IMR-90 (cell line): ENCODE measurements around the gene TMEM245. TPM values are rescaled to one million over a fixed set of nuclear protein-coding genes. Genes with fewer than 3 reads are reported as not detected.

ENCODE experiments used
- ATAC-seq: fragments of 200-7000 bp; cut with Tn5 transposase; 2 replicates; pipeline ENCODE4 v1.9.1; 2020; ENCODE audit warnings: low read depth, mild to moderate bottlenecking, moderate library complexity
- BruUV-seq: library from RNA; stranded (reverse); fragments of 400-500 nt; replicated peaks from 2 replicates; lab custom pipeline; 2021; lab: Mats Ljungman, UMichigan
- CTCF ChIA-PET: fragments of 300-600 bp; formaldehyde crosslinking; extraction: SDS; loops from one replicate; lab custom pipeline; 2021; ENCODE audit warnings: antibody characterized with exemption; lab: Yijun Ruan, JAX
- POLR2A ChIA-PET: fragments of 300-600 bp; sonication (Branson Sonifier 250); formaldehyde crosslinking; loops from one replicate; lab custom pipeline; 2022; ENCODE audit warnings: antibody characterized with exemption; ENCODE audit not compliant: unreplicated experiment; lab: Charles Lee
- DNase-seq: peaks from one replicate; pipeline ENCODE4 v3.0.0; 2013
- H2AFZ ChIP-seq: replicated peaks from 2 replicates; pipeline ENCODE3; 2013; ENCODE audit warnings: low read length, mild to moderate bottlenecking; ENCODE audit not compliant: poor library complexity
- H2AK5ac ChIP-seq: 2 replicates; pipeline ENCODE4 v1.6.1; 2013; ENCODE audit warnings: low read depth, low read length, inconsistent platforms
- H2AK9ac ChIP-seq: replicated peaks from 2 replicates; pipeline ENCODE3; 2013; ENCODE audit warnings: mild to moderate bottlenecking, low read depth, low read length, moderate library complexity; ENCODE audit not compliant: poor library complexity
- H2BK120ac ChIP-seq: 2 replicates; pipeline ENCODE4 v1.6.1; 2013; ENCODE audit warnings: low read depth, low read length, inconsistent platforms
- H2BK15ac ChIP-seq: 3 replicates; pipeline ENCODE4 v1.6.1; 2013; ENCODE audit warnings: low read depth, low read length, inconsistent platforms
- H2BK20ac ChIP-seq: 2 replicates; pipeline ENCODE4 v1.6.1; 2013; ENCODE audit warnings: low read depth, mild to moderate bottlenecking, inconsistent platforms, low read length, moderate library complexity
- H2BK5ac ChIP-seq: 2 replicates; pipeline ENCODE4 v1.6.1; 2013; ENCODE audit warnings: mild to moderate bottlenecking, low read depth, low read length, inconsistent platforms; ENCODE audit not compliant: poor library complexity, severe bottlenecking
- H3K14ac ChIP-seq: replicated peaks from 2 replicates; pipeline ENCODE4 v1.6.1; 2013; ENCODE audit warnings: low read depth, low read length, inconsistent platforms
- H3K18ac ChIP-seq: 2 replicates; pipeline ENCODE4 v1.6.1; 2013; ENCODE audit warnings: low read depth, low read length, control low read depth
- H3K23ac ChIP-seq: 2 replicates; pipeline ENCODE4 v1.6.1; 2013; ENCODE audit warnings: low read depth, low read length, inconsistent platforms
- H3K27ac ChIP-seq: 2 replicates; pipeline ENCODE4 v1.5.1; 2013; ENCODE audit warnings: mild to moderate bottlenecking, control low read depth, low read length; ENCODE audit not compliant: insufficient read depth
- H3K27me3 ChIP-seq: 2 replicates; pipeline ENCODE4 v1.6.1; 2013; ENCODE audit warnings: low read length; ENCODE audit not compliant: control insufficient read depth, insufficient read depth
- H3K36me3 ChIP-seq: 2 replicates; pipeline ENCODE4 v1.6.1; 2013; ENCODE audit warnings: low read length, mixed read lengths; ENCODE audit not compliant: control insufficient read depth, insufficient read depth
- H3K4ac ChIP-seq: 2 replicates; pipeline ENCODE4 v1.6.1; 2013; ENCODE audit warnings: low read depth, low read length, inconsistent platforms
- H3K4me1 ChIP-seq: 2 replicates; pipeline ENCODE4 v1.6.1; 2013; ENCODE audit warnings: low read length, mixed read lengths; ENCODE audit not compliant: control insufficient read depth, insufficient read depth
- H3K4me2 ChIP-seq: 2 replicates; pipeline ENCODE4 v1.6.1; 2013; ENCODE audit warnings: low read depth, mild to moderate bottlenecking, control low read depth, low read length, moderate library complexity
- H3K4me3 ChIP-seq: 2 replicates; pipeline ENCODE4 v1.5.1; 2013; ENCODE audit warnings: low read depth, mild to moderate bottlenecking, control low read depth, low read length, moderate library complexity; ENCODE audit not compliant: insufficient read depth
- H3K56ac ChIP-seq: 2 replicates; pipeline ENCODE4 v1.6.1; 2013; ENCODE audit warnings: low read length, inconsistent platforms; ENCODE audit not compliant: insufficient read depth; ENCODE audit errors: extremely low read depth
- H3K79me1 ChIP-seq, 2 experiments: 2 replicates each; pipeline ENCODE4 v1.6.1; 2013; ENCODE audit warnings: low read length in 2 of 2, inconsistent platforms in 1 of 2, low read depth in 1 of 2
- H3K9ac ChIP-seq: 2 replicates; pipeline ENCODE4 v1.6.1; 2013; ENCODE audit warnings: low read depth, low read length, control low read depth
- H3K9me1 ChIP-seq: 2 replicates; pipeline ENCODE4 v1.6.1; 2013; ENCODE audit warnings: low read length, inconsistent platforms; ENCODE audit not compliant: insufficient read depth
- H3K9me3 ChIP-seq: 2 replicates; pipeline ENCODE4 v1.6.1; 2013; ENCODE audit warnings: low read length; ENCODE audit not compliant: control insufficient read depth, insufficient read depth
- H4K20me1 ChIP-seq: 2 replicates; pipeline ENCODE4 v1.6.1; 2013; ENCODE audit warnings: low read length, inconsistent platforms; ENCODE audit not compliant: insufficient read depth
- H4K5ac ChIP-seq: 2 replicates; pipeline ENCODE4 v1.6.1; 2013; ENCODE audit warnings: mild to moderate bottlenecking, low read depth, low read length, control low read depth
- H4K8ac ChIP-seq, 2 experiments: 2 replicates each; pipeline ENCODE4 v1.6.1; 2013; ENCODE audit warnings: low read depth in 2 of 2, low read length in 2 of 2, control low read depth in 1 of 2, inconsistent platforms in 1 of 2
- H4K91ac ChIP-seq: 2 replicates; pipeline ENCODE4 v1.6.1; 2013; ENCODE audit warnings: low read depth, low read length, inconsistent platforms; ENCODE audit not compliant: insufficient read depth
- FOS ChIP-seq: fragments of 150-350 bp; IDR thresholded peaks from 2 replicates; pipeline ENCODE4 v1.6.1; 2016; ENCODE audit warnings: low read depth, low read length
- NFE2L2 ChIP-seq: fragments of 150-350 bp; IDR thresholded peaks from 2 replicates; pipeline ENCODE4 v1.6.1; 2016; ENCODE audit warnings: low read depth, mild to moderate bottlenecking, low read length
- WGBS, 2 experiments: methylation state at CpG; one replicate each; pipeline versions ENCODE4 v1.1.5 to v1.1.7; 2013; ENCODE audit warnings: missing lambda C conversion rate in 2 of 2; ENCODE audit not compliant: insufficient read length in 1 of 2; ENCODE audit errors: extremely low coverage in 2 of 2; 5-methylcytosine and 5-hydroxymethylcytosine counted together
- dilution Hi-C: fragments of 300-500 bp; cut with HindIII; formaldehyde crosslinking; loops from one replicate; pipeline ENCODE4 v1.14.3; 2018; ENCODE audit warnings: low sequenced_read_pairs; ENCODE audit not compliant: unreplicated experiment
- in situ Hi-C: fragments of 300-500 bp; cut with MboI; formaldehyde crosslinking; loops from 3 replicates; pipeline ENCODE4 v1.14.3; 2019; ENCODE audit warnings: low sequenced_read_pairs, inconsistent platforms, mixed read lengths
- intact Hi-C: fragments of 100-400 bp; cut with micrococcal nuclease; formaldehyde crosslinking; loops from 2 replicates; pipeline ENCODE4 v1.10.0; 2022
- polyA plus RNA-seq, 3 experiments: library from polyadenylated mRNA; depleted of rRNA; stranded (reverse); fragments of >200 nt; gene quantifications; 2 replicates each; pipeline ENCODE4 v1.2.3, GENCODE V29; 2012; ENCODE audit warnings: low replicate concordance in 1 of 3
- total RNA-seq: library from RNA; depleted of rRNA; stranded (reverse); fragments of >200 nt; gene quantifications from 2 replicates; pipeline ENCODE4 v1.2.3, GENCODE V29; 2012

The TMEM245 gene
- total and polyA plus RNA-seq, 2 of the 4 experiments (the other 2 are of a cell fraction), result 24.8 to 57.9 TPM

DNA sequence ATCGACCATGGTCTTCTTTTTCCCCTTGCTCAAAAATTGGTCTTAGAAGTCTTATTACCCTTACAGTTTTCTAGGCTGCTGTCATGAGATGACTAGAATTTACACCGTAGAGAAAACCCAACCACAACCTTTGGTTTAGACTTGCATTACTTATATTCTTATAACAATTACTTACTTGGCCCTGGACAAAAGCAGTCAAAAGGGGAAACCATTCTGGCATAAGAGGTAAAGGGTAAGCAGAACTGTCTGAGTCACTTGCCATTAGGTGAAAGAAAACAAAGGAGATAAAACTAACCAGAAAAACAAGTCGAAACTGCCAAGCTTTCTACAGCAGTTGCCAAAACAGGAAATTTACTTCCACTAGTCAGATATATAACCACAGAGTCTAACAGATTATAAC, 17.9 kb downstream of the TMEM245 start:
- Histone ChIP-seq H3K4me2 (peak overlapping the region; percentile 67; the same call in 1 of the 2 replicates), H2AFZ (no peak overlapping the region), H3K14ac (no peak overlapping the region; the same call in 1 of the 2 replicates), H3K4ac (no peak overlapping the region), H2BK15ac (no peak overlapping the region), H2AK5ac (no peak overlapping the region), H3K4me1 (peaks cover 16% of the 10 kb centered on the region), H3K27ac (no peak overlapping the region), H4K5ac (no peak overlapping the region), H3K18ac (0 out of 2 replicates have a peak overlapping the region, but pooled peaks have one; percentile 72), H2BK120ac (no peak overlapping the region), H2BK20ac (no peak overlapping the region), H2AK9ac (no peak overlapping the region), H3K9me3 (no peaks in the 10 kb centered on the region), H3K23ac (no peak overlapping the region), H3K4me3 (no peak overlapping the region), H3K56ac (no peak overlapping the region), H4K91ac (no peak overlapping the region), H3K9ac (no peak overlapping the region), H3K36me3 (peaks cover 2% of the 10 kb centered on the region), H2BK5ac (peak overlapping the region; percentile 21), H3K9me1 (peaks cover 15% of the 10 kb centered on the region; the same call in 1 of the 2 replicates), H3K27me3 (no peaks in the 10 kb centered on the region), H4K8ac (no peak overlapping the region; a peak in 1 of 4 replicates), H4K20me1 (peaks cover 19% of the 10 kb centered on the region), H3K79me1 (peaks cover 32 to 58% of the 10 kb centered on the region in 2 experiments)
- peak; percentile 12; the same call in 1 of the 2 replicates for ATAC-seq
- in situ Hi-C loops (loop anchor here (10.0 kb wide), 1 partner anchor 63 kb away; the partner anchor contains the start of gene FRRS1L), intact Hi-C loops (no loop called here), dilution Hi-C loops (no loop called here)
- no TSS peak for BruUV-seq
- ChIA-PET POLR2A (no interaction called here), CTCF (no interaction called here)
- peak; percentile 84 for DNase-seq
- WGBS, 2 experiments, result no CpG with 5 or more reads among the region's 3 CpGs
- peak; percentile 7; the same call in 1 of the 2 replicates for TF ChIP-seq FOS
- no peak for TF ChIP-seq NFE2L2
